ENCODE results near the gene MAFF. TPM values are rescaled to one million over a fixed set of nuclear protein-coding genes. Genes with fewer than 3 reads are reported as not detected.
"Not testable (repeated sequence)": the region's sequence is repeated elsewhere in the genome, so short reads cannot be mapped to it uniquely, and the experiment has no call there.

The MAFF gene
- total RNA-seq, 2 experiments from 2014 or later = 8.3 to 9.4 TPM

DNA sequence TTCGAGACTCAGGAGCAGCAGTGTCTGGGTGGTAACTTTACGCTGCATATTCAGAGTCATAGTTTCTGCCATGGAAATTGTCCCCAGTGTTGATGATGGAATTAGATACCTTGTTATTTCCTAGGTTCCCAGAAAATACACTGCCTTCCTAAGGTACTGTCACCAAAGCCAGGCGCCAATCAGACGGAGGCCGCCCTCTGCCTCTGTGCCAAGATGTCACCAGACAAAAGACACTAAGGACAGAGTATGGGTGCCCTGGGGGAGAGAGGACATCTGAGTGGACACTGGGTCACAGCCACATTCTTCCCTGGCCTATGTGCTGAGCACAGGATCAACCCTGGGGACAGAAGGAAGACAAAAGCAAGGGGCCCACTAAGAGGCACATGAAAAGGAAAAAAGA is 31.3 kb upstream of the MAFF start:
- intact Hi-C loops (cut with DNase I, micrococcal nuclease) = no loop called here
- Mint-ChIP-seq H3K9me3 (ENCODE audit: low read depth) (no peaks in the 10 kb centered on the region), H3K36me3 (ENCODE audit: low read depth) (peaks cover 7% of the 10 kb centered on the region), H3K4me3 (no peak overlapping the region), H3K4me1 (peaks cover 14% of the 10 kb centered on the region), H3K27me3 (no peaks in the 10 kb centered on the region), H3K27ac (no peak overlapping the region)
- ATAC-seq (no peak), DNase-seq (no peak)
- CTCF ChIA-PET = interaction anchor here (0.6 kb wide), 1 partner anchor 511 kb away, joined by 3 read pairs; the partner anchor contains the start of gene TOMM22
- POLR2A ChIA-PET = no interaction called here

DNA sequence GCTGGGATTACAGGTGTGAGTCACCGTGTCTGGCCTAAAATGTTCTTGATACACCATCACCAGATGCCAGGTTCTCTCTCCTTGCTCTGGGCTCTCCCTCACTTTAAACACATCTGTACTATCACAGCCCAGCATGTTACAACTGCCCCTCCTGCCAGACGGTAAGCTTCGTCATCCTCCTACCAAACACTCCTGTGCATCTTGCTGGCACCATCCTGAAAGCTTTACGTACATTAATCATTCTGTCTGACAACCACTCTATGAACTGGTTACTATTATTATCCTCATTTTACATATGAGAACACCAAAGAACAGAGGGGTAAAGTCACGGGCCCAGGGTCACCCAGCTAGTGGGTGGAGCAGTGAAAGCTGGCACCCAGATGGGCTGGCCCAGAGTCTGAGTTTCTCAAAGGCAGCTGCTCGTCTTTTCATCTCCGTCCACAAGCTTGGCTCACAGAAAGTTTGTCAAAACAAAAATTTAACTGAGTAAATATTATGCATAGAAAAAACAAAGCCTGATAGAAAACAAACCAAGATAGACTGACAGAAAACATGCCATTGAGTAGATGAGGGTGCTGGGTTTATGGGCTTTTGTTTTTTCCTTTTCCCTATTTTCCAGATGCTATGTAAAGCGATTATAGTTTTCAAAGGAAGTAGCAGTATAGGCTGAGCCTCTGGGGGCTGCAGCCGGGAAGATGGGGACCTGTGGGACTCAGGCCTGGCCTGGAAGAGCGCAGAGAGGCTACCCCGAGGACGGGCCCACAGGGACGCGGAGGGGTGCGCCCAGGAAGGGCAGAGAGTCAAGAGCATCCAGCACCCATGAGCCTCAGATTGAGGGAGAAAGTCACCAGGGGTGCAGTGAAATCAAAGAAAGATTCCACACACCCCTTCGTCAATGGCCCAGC is 29.6 kb upstream of the MAFF start:
- Mint-ChIP-seq H3K4me3 (no peak overlapping the region), H3K4me1 (peaks cover 14% of the 10 kb centered on the region), H3K27ac (no peak overlapping the region), H3K36me3 (ENCODE audit: low read depth) (peaks cover 4% of the 10 kb centered on the region), H3K27me3 (no peaks in the 10 kb centered on the region), H3K9me3 (ENCODE audit: low read depth) (no peaks in the 10 kb centered on the region)
- ChIA-PET CTCF (no interaction called here), POLR2A (no interaction called here)
- no peak for ATAC-seq
- DNase-seq = no peak
- intact Hi-C loops (cut with DNase I, micrococcal nuclease) = no loop called here

DNA sequence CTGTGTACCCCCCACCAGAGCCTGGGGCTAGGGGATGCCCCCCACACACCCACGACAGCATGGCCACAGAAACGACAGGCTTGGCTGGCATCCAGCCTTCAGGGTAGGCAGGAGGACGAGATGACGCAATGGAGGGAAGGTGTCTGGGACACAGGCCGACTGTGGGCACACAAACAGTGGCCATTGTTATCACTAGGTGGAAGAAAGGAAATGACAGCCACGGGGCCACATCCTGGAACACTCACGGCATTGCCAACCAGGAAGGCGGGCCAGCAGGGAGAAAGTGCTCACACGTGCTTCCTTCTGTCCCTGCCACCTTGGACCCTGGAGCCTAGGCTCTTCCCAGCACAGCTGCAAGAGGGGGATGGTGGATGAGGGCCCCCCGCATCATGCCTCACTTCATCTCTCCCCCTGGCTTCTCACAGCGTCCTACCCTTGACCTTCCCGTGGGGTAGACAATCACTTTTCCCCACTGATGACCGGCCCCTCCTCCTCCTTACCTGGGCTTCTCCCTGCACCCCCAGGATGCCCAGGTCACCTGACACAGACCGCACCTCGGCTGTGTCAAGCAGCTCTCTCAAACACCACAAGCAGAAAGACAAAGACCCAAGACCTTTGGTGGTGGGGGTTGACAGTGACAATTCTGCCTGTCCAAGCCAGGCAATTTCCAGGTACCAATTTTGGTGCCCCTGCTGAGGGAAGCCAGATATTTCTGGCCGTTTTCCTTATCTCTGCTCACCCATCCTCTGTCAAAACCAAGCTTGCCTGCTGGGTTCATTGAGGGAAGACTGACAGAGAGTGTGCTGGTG is 28.8 kb upstream of the MAFF start:
- H3K4me3 Mint-ChIP-seq = no peak overlapping the region
- peak overlapping the region; percentile 31 for H3K27ac Mint-ChIP-seq
- CTCF ChIA-PET = interaction anchor here (1.5 kb wide), 1 partner anchor 9 kb away, joined by 3 read pairs; the partner anchor contains the start of gene PLA2G6
- H3K9me3 Mint-ChIP-seq (ENCODE audit: low read depth) = no peaks in the 10 kb centered on the region
- H3K36me3 Mint-ChIP-seq (ENCODE audit: low read depth) = peaks cover 4% of the 10 kb centered on the region
- peaks cover 14% of the 10 kb centered on the region for H3K4me1 Mint-ChIP-seq
- intact Hi-C loops (cut with DNase I, micrococcal nuclease) = no loop called here
- ATAC-seq = no peak
- H3K27me3 Mint-ChIP-seq = no peaks in the 10 kb centered on the region
- POLR2A ChIA-PET = interaction anchor here (0.6 kb wide), 1 partner anchor 20 kb away, joined by 3 read pairs; no protein-coding TSS in a partner anchor
- DNase-seq = no peak

DNA sequence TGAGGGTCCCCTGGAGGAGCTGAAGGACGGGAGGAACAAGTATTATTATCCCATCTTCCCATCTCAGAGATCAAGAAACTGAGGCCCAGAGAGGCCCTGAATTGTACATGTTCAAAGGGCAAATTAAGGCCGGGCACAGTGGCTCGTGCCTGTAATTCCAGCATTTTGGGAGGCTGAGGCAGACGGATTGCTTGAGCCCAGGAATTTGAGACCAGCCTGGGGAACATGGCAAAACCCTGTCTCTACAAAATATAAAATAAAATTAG is 28.2 kb upstream of the MAFF start:
- Mint-ChIP-seq H3K4me1 (peaks cover 14% of the 10 kb centered on the region), H3K4me3 (no peak overlapping the region), H3K27ac (no peak overlapping the region), H3K9me3 (ENCODE audit: low read depth) (no peaks in the 10 kb centered on the region), H3K36me3 (ENCODE audit: low read depth) (peaks cover 4% of the 10 kb centered on the region), H3K27me3 (no peaks in the 10 kb centered on the region)
- CTCF ChIA-PET = interaction anchor here (1.5 kb wide), 1 partner anchor 8 kb away, joined by 3 read pairs; the partner anchor contains the start of gene PLA2G6
- POLR2A ChIA-PET = interaction anchor here (0.6 kb wide), 1 partner anchor 19 kb away, joined by 3 read pairs; no protein-coding TSS in a partner anchor
- ATAC-seq = no peak
- intact Hi-C loops (cut with DNase I, micrococcal nuclease) = no loop called here
- DNase-seq = no peak

DNA sequence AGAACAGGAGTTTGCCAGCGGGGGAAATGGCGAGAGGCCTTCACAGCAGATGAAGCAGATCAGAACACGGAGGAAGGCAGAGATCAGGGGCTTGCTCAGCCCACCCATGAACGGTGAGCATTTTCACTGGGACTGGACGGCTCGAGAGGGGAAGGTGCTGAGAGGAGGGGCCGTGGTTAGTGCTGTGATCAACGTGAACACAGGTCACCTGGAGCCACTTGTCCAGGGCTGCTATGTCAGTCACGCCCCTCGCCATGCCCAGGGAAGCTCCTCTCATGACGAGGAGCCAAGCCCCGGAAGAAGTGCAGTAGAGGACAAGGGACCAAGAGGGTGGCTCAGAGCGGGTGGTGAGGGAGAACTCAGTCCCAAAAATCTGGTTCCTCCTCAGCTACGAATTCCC is 27.2 kb upstream of the MAFF start:
- DNase-seq = no peak
- H3K27me3 Mint-ChIP-seq = no peaks in the 10 kb centered on the region
- no peak overlapping the region for H3K4me3 Mint-ChIP-seq
- ATAC-seq = no peak
- intact Hi-C loops (cut with DNase I, micrococcal nuclease) = no loop called here
- H3K4me1 Mint-ChIP-seq = peaks cover 22% of the 10 kb centered on the region
- ChIA-PET CTCF (interaction anchor here (0.7 kb wide), 1 partner anchor 32 kb away, joined by 4 read pairs; no protein-coding TSS in a partner anchor), POLR2A (no interaction called here)
- H3K9me3 Mint-ChIP-seq (ENCODE audit: low read depth) = no peaks in the 10 kb centered on the region
- peaks cover 4% of the 10 kb centered on the region for H3K36me3 Mint-ChIP-seq (ENCODE audit: low read depth)
- no peak overlapping the region for H3K27ac Mint-ChIP-seq

DNA sequence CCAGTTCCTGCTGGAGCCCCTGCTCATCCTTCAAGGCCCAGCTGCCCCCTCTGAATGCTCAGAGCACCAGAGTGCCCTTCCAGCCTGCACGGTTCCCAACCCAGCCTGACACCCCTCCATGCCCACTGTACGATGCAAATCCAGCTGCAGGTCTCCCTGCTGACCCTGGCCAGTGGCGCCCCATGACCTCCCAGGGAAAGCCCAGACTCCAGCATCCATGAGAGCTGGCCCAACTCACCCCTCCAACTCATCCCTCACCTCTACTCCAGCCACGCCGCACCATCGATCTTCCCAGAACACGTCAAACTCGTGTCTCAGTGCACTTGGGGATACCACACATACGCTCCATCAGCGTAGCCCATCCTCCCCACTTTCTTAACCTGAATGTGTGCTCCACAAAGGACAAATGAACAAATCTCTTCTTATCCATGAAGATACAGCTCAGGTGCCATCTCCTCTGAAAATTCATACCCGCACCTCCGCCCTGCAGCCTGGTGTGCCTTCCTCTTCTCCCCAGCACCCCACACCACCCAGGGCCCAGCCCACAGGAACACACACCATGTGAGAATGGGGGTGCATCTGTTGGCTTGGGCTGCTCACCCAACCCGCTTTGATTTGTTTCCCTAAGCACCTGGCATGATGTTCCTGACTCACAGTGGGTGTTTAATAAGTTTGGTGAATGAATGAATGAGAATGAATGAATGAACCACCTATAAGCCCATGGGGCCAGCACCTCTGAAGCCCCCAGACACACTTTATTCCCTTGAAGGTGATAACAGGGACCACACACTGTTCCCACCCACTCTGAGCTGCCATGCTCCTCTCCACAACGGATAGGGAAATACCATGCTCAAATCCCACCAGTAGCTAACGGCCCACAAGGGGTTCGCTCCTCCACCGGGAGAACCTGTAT is 26.3 kb upstream of the MAFF start:
- intact Hi-C loops (cut with DNase I, micrococcal nuclease) = no loop called here
- DNase-seq (no peak), ATAC-seq (no peak)
- H3K36me3 Mint-ChIP-seq (ENCODE audit: low read depth) = peaks cover 6% of the 10 kb centered on the region
- ChIA-PET CTCF (no interaction called here), POLR2A (no interaction called here)
- no peaks in the 10 kb centered on the region for H3K9me3 Mint-ChIP-seq (ENCODE audit: low read depth)
- no peaks in the 10 kb centered on the region for H3K27me3 Mint-ChIP-seq
- H3K4me1 Mint-ChIP-seq = peaks cover 30% of the 10 kb centered on the region
- no peak overlapping the region for H3K4me3 Mint-ChIP-seq
- no peak overlapping the region for H3K27ac Mint-ChIP-seq

DNA sequence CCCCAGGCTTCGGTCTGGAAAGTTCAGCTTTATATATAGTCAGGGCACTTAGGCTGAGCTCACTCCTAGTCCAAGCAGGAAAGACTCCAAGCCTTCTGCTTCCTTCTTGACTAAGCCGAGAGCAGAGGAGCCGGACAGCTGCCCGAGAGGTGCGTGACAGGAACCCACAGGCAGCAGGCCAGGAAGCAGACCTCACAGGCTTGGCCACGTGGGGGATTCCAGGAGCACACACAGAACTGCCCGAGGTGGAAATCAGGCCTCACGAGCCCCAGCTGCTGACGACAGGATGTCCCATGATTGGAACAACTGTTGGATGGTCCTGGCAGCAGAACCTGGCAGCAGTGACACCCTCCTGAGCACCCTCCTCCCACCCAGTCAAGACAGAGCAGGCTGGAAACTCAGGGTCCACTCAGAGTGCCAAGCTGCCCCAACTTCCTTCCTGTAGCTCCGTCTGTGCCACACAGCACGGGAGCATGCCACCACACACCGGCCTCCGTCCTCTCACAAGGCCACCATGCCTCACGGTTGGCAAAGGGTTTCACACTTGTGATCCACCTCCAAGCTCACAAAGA is 25.5 kb upstream of the MAFF start:
- H3K36me3 Mint-ChIP-seq (ENCODE audit: low read depth) = peaks cover 6% of the 10 kb centered on the region
- intact Hi-C loops (cut with DNase I, micrococcal nuclease) = no loop called here
- CTCF ChIA-PET = interaction anchor here (0.5 kb wide), 1 partner anchor 609 kb away, joined by 3 read pairs; no protein-coding TSS in a partner anchor
- no peak overlapping the region for H3K27ac Mint-ChIP-seq
- DNase-seq (no peak), ATAC-seq (no peak)
- no peaks in the 10 kb centered on the region for H3K27me3 Mint-ChIP-seq
- peaks cover 38% of the 10 kb centered on the region for H3K4me1 Mint-ChIP-seq
- no peak overlapping the region for H3K4me3 Mint-ChIP-seq
- no peaks in the 10 kb centered on the region for H3K9me3 Mint-ChIP-seq (ENCODE audit: low read depth)
- POLR2A ChIA-PET = no interaction called here

DNA sequence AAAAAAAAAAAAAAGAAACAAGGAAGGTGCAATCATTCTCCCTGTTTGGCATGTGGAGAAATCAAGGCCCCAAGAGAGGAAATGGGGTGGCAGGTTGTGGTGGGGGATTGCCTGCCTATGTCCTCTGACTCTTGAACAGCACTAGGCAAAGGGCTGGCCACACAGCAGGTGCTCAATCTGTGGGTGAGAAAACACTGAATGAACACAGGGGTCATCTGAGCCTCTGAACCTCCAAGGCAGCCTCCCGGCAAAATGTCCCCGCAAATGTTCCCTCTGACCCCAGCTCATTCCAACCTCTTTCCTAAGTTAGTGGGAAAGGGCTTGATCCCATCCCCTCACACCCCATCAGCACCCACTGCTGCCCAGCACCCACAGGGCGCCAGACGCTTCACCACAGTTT is 24.8 kb upstream of the MAFF start:
- H3K9me3 Mint-ChIP-seq (ENCODE audit: low read depth) = no peaks in the 10 kb centered on the region
- DNase-seq (no peak), ATAC-seq (no peak)
- peaks cover 40% of the 10 kb centered on the region for H3K4me1 Mint-ChIP-seq
- no peaks in the 10 kb centered on the region for H3K27me3 Mint-ChIP-seq
- intact Hi-C loops (cut with DNase I, micrococcal nuclease) = no loop called here
- CTCF ChIA-PET = interaction anchor here (0.5 kb wide), 1 partner anchor 610 kb away, joined by 3 read pairs; no protein-coding TSS in a partner anchor
- peaks cover 8% of the 10 kb centered on the region for H3K36me3 Mint-ChIP-seq (ENCODE audit: low read depth)
- H3K27ac Mint-ChIP-seq = no peak overlapping the region
- POLR2A ChIA-PET = no interaction called here
- no peak overlapping the region for H3K4me3 Mint-ChIP-seq

DNA sequence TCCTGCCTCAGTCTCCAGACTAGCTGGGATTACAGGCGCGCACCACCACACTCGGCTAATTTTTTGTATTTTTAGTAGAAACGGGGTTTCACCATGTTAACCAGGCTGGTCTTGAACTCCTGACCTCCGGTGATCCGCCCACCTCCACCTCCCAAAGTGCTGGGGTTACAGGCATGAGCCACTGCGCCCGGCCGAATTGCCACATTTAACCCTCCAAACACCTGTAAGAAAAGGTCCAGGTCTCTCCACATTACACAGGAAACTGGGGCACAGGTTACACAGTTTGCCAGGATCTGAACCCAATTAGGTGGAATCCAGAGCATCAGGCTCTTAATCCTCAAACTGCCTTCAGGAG is 24.2 kb upstream of the MAFF start:
- intact Hi-C loops (cut with DNase I, micrococcal nuclease); H3K27me3 Mint-ChIP-seq; H3K9me3 Mint-ChIP-seq (ENCODE audit: low read depth); ATAC-seq; DNase-seq; CTCF ChIA-PET; H3K36me3 Mint-ChIP-seq (ENCODE audit: low read depth); H3K4me3 Mint-ChIP-seq; H3K27ac Mint-ChIP-seq; POLR2A ChIA-PET: not testable (repeated sequence)
- peaks cover 38% of the 10 kb centered on the region for H3K4me1 Mint-ChIP-seq

DNA sequence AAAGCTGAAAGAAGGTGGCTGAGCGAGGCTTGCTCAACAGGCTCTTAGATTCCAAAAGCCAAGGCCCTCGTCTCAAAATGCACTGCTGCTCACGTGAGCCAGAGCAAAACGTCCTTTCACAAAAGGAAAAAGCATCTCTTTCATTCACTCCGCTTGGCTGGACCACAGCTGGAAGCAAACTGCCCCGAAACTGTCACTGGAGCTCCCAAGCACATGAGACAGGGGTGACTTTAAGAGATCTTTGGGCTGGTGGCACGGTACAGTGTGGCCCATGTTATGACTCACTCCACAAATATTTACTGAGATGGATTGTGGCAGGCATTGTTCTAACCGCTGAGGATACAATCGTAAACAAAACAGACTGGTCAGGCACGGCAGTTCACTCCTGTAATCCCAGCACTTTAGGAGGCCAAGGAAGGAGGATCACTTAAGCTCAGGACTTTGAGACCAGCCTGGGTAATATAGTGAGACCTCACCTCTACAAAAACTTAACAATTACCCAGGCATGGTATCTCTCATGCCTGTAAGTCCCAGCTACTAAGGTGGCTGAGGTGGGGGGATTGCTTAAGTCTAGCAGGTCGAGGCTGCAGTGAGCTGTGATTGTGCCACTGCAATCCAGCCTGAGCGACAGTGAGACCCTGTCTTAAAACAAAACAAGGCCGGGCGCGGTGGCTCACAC is 23.7 kb upstream of the MAFF start:
- POLR2A ChIA-PET = no interaction called here
- ATAC-seq (no peak), DNase-seq (no peak)
- CTCF ChIA-PET = interaction anchor here (0.5 kb wide), 1 partner anchor 124 kb away, joined by 3 read pairs; no protein-coding TSS in a partner anchor
- peaks cover 8% of the 10 kb centered on the region for H3K36me3 Mint-ChIP-seq (ENCODE audit: low read depth)
- no peaks in the 10 kb centered on the region for H3K9me3 Mint-ChIP-seq (ENCODE audit: low read depth)
- intact Hi-C loops (cut with DNase I, micrococcal nuclease) = no loop called here
- peaks cover 35% of the 10 kb centered on the region for H3K4me1 Mint-ChIP-seq
- H3K27me3 Mint-ChIP-seq = no peaks in the 10 kb centered on the region
- H3K27ac Mint-ChIP-seq = no peak overlapping the region
- H3K4me3 Mint-ChIP-seq = no peak overlapping the region
